Effector CD4-positive, alpha-beta T cell (primary cell): ENCODE results near the gene TMEM39A.

Experiments used
- DNase-seq: peaks from one replicate; pipeline ENCODE4 v3.0.0-alpha.2; 2020
- total RNA-seq: gene quantifications from one replicate; lab custom pipeline; 2026; lab: John Stamatoyannopoulos, UW

Gene TMEM39A
- 32.5 reads per million, percentile 58 among the genes with 10 or more reads in this experiment for total RNA-seq

DNA sequence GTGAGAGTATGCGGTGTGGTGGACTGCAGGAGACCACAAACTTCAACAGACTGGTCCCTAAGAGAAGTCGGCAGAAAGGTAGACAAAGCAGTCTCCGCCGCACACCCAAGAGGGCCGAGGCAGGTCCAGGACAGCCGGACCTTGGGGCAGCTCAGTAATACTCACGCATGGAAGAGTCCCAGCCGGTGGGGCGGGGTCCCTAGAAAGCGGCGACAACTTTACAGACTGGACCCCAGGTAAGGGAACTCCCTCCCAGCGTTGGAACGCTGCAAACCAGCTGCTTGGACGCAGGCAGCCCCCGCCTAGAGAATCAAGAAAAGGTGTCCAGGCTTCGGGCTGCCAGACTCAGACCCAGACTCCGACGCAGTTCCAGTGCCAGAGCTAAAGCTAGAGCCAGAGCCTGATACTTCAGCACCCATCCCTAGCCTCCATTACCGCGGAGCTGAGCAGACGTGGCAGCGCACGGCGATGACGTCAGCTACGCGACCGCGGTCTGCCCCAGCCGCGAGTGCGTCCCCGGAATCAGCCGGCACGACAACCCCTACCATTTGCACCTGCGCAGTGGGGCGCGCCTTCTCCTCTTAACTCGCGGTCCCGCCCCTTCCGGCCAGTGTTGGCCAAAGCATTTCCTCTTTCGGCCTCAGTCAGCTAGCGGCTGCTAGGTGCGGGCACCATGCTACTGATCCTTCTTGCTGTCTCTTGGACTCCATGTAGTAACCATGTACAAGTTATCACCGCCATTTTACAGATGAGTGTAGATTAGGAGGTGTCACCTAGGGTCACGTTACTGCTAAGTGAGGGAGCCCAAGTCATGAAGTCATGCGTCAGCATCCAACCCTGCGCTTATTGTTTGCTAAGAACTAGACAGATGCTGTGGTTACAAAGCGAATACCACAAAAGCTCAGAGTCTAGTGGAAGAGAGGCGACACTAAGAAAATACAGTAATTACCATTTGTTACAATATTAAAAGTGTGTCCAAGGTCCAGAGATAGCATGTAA lies at the start of gene TMEM39A:
TSS of gene TMEM39A (minus strand) at position 445 of the 999 bp plus-strand sequence. CDS start 1,541 bp downstream, outside the sequence.
- peak; percentile 99 for DNase-seq

DNA sequence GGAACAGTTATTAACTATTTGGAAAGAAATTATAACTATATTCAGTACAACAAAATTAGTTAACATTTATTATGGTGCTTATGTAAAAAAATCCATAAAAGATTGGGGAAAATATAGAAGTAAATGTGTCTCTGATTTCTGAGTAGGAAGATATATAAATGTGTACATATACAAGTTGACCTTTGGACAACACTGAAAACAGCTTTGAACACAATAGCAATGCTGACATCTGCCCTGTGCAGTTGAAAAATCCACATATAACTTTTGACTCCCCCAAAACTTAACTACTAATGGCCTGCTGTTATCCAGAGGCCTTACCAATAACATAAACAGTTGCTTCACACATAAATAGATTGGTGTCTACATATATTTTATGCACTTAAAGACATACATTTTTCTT lies 47.3 kb upstream of the TMEM39A start:
- no peak for DNase-seq

DNA sequence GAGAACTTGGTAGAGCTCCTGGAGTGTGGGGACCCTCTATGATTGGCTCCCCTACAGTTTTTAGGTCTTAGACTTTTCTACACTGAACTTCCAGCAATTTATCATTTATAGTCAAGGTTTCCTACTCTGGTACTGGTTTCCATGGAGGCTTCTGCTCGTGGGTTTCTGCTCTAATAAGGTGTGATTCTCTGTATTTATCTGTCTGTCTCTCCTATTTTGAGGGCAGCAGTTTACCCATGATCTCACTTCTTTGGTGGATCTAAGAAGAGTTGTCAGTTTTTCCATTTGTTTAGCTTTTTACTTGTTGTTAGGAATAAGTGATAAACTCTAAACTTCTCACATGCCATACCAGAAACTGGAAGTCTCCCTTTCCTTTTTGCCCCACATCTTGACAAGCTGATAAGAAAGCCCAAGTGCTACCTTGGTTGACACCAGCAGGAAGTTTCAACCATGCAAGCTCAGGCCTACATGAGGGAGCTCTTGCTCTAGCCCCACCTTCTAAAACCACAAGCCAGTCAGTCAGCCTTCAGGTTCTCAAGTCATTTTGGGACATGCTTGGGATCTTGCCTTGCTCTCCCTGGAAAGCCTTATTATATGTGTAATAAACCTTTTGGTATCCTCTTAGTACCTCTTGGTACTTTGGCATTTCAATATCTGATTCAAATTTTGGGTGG lies 44.9 kb upstream of the TMEM39A start:
- DNase-seq = no peak

GRCh38 chr3:119507404-119507803 lies 44.0 kb upstream of the TMEM39A start:
- no peak for DNase-seq

- DNase-seq = no peak
Measured at GRCh38 chr3:119506631-119507030, 43.2 kb upstream of the TMEM39A start.

- DNase-seq = no peak
Measured at GRCh38 chr3:119500901-119501300, 37.5 kb upstream of the TMEM39A start.

DNA sequence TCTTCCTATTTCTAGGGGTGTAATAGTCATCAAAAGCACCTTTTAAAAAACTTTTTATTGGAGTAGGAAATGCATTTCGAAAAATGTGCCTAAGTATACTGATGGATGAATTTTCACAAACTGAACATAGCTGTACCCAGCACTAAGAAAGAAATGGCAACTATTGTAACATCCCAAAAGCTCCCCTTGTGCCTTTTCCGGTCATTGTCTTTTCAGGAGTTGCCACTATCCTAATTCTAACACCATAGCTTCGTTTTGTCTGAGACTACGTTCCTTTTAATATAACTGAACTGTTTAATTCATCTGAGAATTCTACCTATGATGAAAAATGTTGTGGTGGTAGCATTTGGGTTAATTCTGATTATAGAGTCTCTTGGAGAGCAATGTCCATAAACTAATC lies 36.9 kb upstream of the TMEM39A start:
- no peak for DNase-seq

DNA sequence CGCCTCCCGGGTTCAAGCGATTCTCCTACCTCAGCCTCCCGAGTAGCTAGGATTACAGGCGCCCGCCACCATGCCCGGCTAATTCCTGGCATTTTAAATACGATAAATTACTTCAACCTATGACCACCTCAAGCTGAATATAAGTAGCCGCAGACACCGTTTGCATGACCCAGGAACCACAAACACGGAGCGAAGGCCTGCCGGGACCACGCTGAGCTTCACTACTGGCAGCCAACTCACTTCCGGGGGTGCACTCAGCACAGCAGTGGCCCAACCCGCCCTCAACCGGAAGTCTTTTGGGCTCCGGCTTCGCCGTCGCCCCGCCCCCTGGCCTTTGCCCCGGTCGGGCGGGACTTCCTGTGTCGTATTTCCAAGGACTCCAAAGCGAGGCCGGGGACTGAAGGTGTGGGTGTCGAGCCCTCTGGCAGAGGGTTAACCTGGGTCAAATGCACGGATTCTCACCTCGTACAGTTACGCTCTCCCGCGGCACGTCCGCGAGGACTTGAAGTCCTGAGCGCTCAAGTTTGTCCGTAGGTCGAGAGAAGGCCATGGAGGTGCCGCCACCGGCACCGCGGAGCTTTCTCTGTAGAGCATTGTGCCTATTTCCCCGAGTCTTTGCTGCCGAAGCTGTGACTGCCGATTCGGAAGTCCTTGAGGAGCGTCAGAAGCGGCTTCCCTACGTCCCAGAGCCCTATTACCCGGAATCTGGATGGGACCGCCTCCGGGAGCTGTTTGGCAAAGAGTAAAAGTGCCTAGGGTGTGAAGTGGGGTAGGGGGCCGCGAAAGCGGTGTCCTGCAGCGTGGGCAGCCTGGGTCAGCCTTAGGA lies 35.0 kb upstream of the TMEM39A start, which contains the start of gene TIMMDC1:
TSS of gene TIMMDC1 (plus strand) at position 362 of the 826 bp plus-strand sequence. CDS start at position 549, 187 bp downstream.
- peak; percentile 96 for DNase-seq

- DNase-seq = no peak
Measured at GRCh38 chr3:119497820-119498185, 34.4 kb upstream of the TMEM39A start.

- DNase-seq = no peak
Measured at GRCh38 chr3:119494597-119494996, 31.2 kb upstream of the TMEM39A start.

DNA sequence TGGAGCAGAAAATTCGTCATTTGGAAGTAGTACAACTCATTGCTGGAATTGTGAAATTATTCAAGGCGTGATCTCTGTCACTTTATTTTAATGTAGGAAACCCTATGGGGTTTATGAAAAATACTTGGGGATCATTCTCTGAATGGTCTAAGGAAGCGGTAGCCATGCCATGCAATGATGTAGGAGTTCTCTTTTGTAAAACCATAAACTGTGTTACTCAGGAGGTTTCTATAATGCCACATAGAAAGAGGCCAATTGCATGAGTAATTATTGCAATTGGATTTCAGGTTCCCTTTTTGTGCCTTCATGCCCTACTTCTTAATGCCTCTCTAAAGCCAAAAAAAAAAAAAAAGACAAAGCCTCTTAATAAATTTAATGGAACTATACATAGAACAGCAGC lies 29.4 kb upstream of the TMEM39A start:
- no peak for DNase-seq

DNA sequence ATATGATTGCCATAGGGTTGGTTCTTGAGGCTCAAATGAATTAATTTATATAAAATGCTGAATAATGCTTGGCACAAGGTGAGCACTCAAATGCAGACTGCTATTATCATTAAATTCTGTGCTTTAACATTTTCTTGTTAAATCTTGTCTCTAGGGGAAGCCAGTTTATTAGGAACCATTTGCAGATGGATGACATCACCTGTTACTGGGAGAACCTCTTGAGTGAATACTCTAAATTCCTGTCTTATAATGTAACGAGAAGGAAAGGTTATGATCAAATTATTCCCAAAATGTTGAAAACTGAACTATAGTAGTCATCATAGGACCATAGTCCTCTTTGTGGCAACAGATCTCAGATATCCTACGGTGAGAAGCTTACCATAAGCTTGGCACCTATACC lies 28.7 kb upstream of the TMEM39A start:
- DNase-seq = no peak

DNA sequence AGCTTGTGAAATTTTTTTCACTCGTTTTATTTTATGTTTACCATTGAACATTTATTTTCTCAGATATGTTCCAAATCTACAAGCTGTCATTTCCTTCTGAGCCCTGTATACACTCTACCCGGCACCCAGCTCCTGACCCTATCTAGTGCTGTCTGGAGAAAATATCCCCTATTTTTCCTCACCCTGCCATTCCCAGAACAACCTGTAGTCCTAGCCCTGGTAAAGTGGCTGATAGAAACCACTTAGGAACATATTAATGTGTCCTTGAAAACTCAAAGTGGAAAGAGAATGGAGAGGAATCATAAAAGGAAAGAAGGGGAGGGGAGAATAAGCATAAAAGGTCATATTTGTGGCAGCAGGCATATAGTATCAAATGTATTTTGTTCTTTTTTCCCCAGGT lies 26.7 kb upstream of the TMEM39A start:
- DNase-seq = no peak

DNA sequence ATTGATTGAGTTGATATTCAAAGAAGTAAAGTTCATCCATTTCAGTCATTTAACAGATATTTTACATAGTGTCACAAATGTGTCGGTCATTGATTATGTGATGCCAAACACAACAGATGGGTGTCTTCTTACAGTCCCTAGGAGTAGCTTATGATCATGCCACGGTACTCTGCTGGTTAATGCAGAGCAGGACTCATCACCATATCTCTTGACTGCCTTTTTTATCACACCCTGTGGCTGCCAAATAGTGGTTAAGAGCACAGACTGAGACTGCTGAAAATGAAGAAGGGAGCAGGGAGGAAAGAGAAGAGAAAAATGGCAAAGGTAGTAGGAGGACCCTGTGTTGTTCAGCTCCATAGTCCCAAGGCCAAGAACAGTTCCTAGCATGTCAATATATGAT lies 22.1 kb upstream of the TMEM39A start:
- no peak for DNase-seq

GRCh38 chr3:119483101-119483500 lies 19.7 kb upstream of the TMEM39A start:
- no peak for DNase-seq

DNA sequence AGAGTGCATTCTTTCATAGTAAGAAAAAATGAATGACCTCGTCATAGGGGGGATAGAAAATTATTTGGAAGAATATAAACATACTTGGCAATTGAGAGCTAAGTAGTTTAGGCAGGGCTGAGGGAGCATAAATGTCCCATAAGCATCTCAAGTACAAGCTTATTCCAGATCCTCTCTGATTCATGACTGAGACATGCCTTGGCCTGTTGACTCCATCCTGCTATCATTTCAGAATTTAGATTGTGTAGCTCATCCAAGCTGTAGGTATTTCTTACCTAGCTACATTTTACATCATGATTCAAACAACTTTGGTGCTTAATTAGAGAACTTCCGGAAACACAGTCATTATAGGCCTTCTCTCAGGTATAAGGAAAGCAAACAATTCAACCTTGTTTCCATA lies 17.7 kb upstream of the TMEM39A start:
- no peak for DNase-seq

- no peak for DNase-seq
Measured at GRCh38 chr3:119470866-119471265, 7.5 kb upstream of the TMEM39A start.

GRCh38 chr3:119469418-119470189 lies 6.2 kb upstream of the TMEM39A start:
- no peak for DNase-seq

DNA sequence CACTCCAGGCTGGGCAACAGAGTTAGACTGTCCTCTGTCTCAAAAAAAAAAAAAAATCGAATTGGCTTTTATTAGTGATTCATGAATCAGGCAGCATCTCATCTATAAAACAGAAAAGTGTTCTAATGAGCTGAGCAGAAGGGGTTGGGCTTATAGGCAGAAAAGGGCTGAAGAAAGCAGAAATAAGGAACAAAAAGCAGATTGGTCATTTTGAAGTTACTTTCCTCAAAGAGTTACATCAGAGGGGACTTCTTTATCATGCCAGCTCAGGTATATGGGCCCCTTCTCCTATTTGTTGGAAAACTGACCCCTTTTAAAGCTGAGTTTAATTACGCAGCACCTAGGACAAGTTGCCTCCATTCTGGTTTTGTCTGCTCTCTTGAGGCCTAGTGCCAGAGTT lies 4.6 kb upstream of the TMEM39A start:
- no peak for DNase-seq

- DNase-seq = no peak
Measured at GRCh38 chr3:119457246-119457645, 6.2 kb downstream of the TMEM39A start.

DNA sequence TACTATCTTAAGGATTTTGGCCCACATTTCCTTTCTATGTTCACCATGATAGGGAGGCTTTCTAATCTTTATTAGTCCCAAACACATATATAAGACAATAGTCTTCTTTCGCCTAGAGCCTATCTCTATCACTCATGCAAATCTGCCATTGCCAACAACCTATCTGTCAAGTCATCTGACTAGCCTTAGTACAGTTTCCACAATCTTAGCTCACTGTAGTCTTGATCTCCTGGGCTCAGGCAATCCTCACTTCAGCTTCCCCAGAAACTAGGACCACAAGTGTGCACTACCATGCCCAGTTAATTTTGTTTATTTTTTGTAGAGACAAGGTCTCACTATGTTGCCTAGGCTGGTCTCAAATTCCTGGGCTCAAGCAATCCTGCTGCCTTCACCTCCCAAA lies 6.9 kb downstream of the TMEM39A start:
- no peak for DNase-seq

DNA sequence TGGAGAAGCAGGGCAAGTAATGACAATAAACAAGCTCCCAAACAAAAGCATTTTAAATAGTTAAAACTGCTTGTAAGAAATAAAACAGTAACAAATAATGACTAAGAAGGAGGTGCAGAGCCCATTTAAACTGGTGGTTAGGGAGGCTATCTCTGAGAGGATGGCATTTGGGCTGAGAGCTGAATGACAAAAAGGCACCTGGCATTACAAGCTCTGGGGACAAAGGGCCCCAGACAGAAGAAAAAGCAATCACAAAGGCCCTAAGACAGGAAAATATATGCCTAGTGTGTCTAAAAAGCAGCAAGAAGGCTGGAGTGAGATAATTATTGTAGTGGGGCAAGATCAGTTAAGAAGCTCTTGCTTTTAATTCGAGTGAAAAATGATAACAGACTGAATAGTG lies 9.6 kb downstream of the TMEM39A start:
- DNase-seq = no peak
